Testis (tissue), 2 donors: ENCODE data around the gene BRAF.

ENCODE experiments used
- POLR2A ChIP-seq: fragments of 450-650 bp; IDR thresholded peaks from one replicate; pipeline ENCODE4 v1.6.1; 2017; ENCODE audit warnings: antibody characterized with exemption, mild to moderate bottlenecking, moderate library complexity
- TF ChIP-seq, protein P1 (sequence below), 3 experiments: fragments of 450-650 bp in 2 of 3; fragments of 200-600 bp in 1 of 3; sonication (generic) in 1 of 3; IDR thresholded peaks; one replicate each; pipeline ENCODE4 v1.5.1; 2016 to 2019; ENCODE audit warnings: antibody characterized with exemption in 3 of 3, mild to moderate bottlenecking in 2 of 3, moderate library complexity in 1 of 3

DNA sequence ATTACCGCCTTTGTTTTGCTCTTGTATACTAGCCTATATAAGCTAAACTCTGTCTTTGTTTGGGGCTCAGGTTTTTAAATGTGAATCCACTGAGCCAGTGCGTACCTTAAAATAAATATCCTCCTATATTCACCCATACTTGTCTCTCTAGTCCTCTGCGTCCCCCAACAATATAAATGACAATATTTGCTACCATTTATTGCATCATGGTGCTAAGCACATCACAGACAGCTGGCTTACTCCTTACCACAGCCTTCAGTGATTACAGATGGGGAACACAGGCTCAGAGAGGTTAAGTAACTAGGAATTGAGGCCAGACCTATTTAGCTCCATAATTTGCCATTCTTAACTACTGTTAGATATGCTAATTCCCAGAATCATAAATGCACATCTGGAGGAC is 255.4 kb downstream of the BRAF start:
- TF ChIP-seq, protein P1, sequence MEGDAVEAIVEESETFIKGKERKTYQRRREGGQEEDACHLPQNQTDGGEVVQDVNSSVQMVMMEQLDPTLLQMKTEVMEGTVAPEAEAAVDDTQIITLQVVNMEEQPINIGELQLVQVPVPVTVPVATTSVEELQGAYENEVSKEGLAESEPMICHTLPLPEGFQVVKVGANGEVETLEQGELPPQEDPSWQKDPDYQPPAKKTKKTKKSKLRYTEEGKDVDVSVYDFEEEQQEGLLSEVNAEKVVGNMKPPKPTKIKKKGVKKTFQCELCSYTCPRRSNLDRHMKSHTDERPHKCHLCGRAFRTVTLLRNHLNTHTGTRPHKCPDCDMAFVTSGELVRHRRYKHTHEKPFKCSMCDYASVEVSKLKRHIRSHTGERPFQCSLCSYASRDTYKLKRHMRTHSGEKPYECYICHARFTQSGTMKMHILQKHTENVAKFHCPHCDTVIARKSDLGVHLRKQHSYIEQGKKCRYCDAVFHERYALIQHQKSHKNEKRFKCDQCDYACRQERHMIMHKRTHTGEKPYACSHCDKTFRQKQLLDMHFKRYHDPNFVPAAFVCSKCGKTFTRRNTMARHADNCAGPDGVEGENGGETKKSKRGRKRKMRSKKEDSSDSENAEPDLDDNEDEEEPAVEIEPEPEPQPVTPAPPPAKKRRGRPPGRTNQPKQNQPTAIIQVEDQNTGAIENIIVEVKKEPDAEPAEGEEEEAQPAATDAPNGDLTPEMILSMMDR (IDR thresholded peaks at IDR 0.05) = no peak
- no peak for TF ChIP-seq POLR2A
